ENCODE data around the gene OAT. TPM values are rescaled to one million over a fixed set of nuclear protein-coding genes. Genes with fewer than 3 reads are reported as not detected.

Gene OAT
- 123 and 198 TPM in 2 replicates for polyA plus RNA-seq

DNA sequence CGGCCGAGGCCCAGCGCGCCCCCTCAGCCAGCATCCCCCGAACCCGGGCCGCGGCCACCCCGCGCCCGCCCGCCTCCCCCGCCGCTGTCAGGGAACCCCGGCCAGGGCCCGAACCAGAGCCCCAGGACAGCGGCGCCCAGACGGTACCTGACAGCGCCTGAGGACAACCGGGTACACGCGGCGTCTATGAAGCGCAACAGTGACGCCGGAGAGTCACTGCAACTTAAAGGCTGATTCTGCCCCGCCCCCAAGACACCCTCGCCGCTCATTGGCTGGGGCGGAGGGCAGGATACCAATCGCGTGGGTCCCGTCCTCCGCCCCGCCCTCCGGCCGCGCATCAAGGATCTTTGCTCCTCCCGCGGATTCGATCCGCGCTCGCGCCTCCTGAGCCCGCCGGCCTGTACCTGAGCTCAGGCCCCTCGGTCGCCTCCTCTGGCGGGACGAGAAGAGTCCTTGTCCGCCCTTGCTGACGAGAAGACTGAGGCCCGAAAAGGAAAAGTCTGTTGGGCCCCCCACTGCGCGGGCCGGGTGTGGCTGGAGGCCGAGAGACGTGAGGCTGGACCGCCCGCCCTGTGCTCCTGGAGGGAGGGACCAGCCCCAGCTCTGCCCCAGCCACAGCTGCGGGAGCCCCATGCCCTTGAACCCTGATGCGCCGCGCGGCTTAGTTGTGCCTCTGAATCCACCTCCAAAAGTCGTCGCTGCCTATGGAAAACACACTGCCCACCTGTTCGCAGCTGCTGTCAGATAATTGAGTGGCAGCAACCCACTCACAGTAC, at the start of gene OAT:
Gene OAT (minus strand): TSS at position 198 of the 776 bp plus-strand sequence. CDS start 6,752 bp downstream, outside the sequence.

DNA sequence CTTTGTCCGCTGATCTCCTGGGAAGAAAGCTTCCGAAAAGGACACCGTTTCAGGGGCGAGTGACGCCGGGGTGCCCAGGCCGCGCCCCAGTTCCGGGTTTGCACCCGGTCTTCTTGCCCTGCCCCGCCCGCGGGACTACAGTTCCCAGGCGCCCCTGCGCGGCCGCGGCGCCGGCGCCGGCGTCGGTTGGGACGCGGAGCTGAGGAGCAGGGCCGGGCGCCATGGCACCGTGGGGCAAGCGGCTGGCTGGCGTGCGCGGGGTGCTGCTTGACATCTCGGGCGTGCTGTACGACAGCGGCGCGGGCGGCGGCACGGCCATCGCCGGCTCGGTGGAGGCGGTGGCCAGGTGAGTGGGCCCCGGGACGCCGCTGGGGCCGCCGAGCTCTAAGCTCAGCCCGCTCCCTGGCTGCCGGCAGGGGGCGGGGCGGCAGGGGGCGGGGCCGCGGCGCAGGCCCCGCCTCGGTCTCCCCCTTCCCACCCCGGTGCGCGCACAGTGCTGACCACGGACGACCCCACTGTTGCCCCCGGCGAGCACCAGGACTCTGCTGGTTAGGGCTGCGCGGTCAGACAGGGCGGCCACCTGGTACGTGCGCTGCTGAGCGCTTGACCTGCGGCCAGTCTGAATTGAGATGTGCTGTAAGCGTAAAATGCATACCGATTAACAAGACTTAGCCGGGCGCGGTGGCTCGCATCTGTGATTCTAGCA, 43.1 kb upstream of the OAT start, which contains the start of gene LHPP:
Gene LHPP (plus strand): TSS at position 182 of the 706 bp plus-strand sequence. CDS start 40 bp downstream, at position 222.

DNA sequence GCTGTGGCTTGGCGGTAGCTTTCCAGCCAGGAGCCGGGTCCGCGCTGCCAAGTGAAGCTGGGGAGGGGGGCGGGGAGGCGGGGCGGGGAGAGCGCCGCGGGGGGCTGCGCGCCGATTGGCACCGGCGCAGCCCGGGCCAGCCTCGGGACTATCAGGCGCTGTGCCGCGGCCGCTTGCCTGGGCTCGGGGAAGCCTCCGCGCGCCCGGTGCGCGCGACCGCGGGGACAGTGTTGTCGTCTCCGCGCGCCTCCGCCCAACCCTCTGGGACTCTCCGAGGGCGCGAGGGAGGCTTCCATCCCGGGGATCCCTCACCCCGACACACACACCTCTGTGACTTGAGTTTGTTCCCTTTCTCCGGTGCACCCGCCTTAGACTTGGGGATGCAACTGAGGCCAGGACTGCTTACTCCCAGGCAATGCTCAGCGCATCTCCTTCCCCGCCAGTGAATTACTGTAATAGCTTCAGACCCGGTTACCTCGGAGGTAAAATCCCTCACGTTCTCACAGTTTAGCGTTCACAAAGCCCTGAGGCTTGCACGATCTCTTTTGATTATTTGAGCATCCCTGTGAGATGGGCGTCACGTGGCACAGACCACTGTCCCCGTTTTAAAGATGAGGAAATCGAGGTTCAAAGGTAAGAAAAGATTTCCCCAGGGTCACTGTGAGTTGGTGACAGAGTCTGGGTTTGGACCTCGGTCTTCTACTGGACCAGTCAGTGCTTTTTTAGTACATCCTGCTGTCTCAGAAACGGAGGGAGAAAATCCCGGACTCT, 31.5 kb upstream of the OAT start, which contains the start of gene NKX1-2:
Gene NKX1-2 (minus strand): TSS at position 24 of the 771 bp plus-strand sequence. CDS start 92 bp downstream, outside the sequence.

Other genes with a start within 250 kb of the OAT start
- gene NKX1-2, start 31.1 kb upstream of the OAT start, polyA plus RNA-seq, result 0.16 TPM in 1 of 2 replicates, not detected in the other
- 14.6 and 24.2 TPM in 2 replicates for gene LHPP, start 42.9 kb upstream of the OAT start, polyA plus RNA-seq